ENCODE measurements around the gene P2RY4.
"Not testable (repeated sequence)": the region's sequence is repeated elsewhere in the genome, so short reads cannot be mapped to it uniquely, and the experiment has no call there.

P2RY4 gene

GRCh38 chrX:70253377-70254062, 6.5 kb downstream of the P2RY4 start:
- no peak for DNase-seq

GRCh38 chrX:70252491-70252890, 7.5 kb downstream of the P2RY4 start:
- H3K27ac Mint-ChIP-seq: no peak overlapping the region
- TF ChIP-seq, protein P1, sequence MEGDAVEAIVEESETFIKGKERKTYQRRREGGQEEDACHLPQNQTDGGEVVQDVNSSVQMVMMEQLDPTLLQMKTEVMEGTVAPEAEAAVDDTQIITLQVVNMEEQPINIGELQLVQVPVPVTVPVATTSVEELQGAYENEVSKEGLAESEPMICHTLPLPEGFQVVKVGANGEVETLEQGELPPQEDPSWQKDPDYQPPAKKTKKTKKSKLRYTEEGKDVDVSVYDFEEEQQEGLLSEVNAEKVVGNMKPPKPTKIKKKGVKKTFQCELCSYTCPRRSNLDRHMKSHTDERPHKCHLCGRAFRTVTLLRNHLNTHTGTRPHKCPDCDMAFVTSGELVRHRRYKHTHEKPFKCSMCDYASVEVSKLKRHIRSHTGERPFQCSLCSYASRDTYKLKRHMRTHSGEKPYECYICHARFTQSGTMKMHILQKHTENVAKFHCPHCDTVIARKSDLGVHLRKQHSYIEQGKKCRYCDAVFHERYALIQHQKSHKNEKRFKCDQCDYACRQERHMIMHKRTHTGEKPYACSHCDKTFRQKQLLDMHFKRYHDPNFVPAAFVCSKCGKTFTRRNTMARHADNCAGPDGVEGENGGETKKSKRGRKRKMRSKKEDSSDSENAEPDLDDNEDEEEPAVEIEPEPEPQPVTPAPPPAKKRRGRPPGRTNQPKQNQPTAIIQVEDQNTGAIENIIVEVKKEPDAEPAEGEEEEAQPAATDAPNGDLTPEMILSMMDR (IDR thresholded peaks at IDR 0.05): no peak
- H3K9me3 Mint-ChIP-seq: peaks cover 55% of the 10 kb centered on the region
- H3K36me3 Mint-ChIP-seq (ENCODE audit: low read depth): peaks cover 7% of the 10 kb centered on the region
- no peak for DNase-seq
- H3K4me1 Mint-ChIP-seq: peaks cover 12% of the 10 kb centered on the region
- H3K4me3 Mint-ChIP-seq: no peak overlapping the region
- H3K27me3 Mint-ChIP-seq (ENCODE audit: low read depth, poor library complexity): peaks cover 10% of the 10 kb centered on the region

More at GRCh38 chrX:70253377-70254062, 6.5 kb downstream of the P2RY4 start:
- H3K27me3 Mint-ChIP-seq (ENCODE audit: low read depth, poor library complexity): peaks cover 10% of the 10 kb centered on the region
- H3K4me3 Mint-ChIP-seq: no peak overlapping the region
- H3K9me3 Mint-ChIP-seq: peaks cover 56% of the 10 kb centered on the region
- H3K36me3 Mint-ChIP-seq (ENCODE audit: low read depth): peaks cover 7% of the 10 kb centered on the region
- H3K4me1 Mint-ChIP-seq: peaks cover 13% of the 10 kb centered on the region
- TF ChIP-seq, protein P1 (IDR thresholded peaks at IDR 0.05): no peak
- no peak overlapping the region for H3K27ac Mint-ChIP-seq

- H3K4me1 Mint-ChIP-seq: no peaks in the 10 kb centered on the region
- H3K4me3 Mint-ChIP-seq: no peak overlapping the region
- H3K27me3 Mint-ChIP-seq (ENCODE audit: low read depth, poor library complexity): peaks cover 4% of the 10 kb centered on the region
- H3K36me3 Mint-ChIP-seq (ENCODE audit: low read depth): no peaks in the 10 kb centered on the region
- TF ChIP-seq, protein P1 (IDR thresholded peaks at IDR 0.05): no peak
- no peak overlapping the region for H3K27ac Mint-ChIP-seq
- H3K9me3 Mint-ChIP-seq: peaks cover 36% of the 10 kb centered on the region
- no peak for DNase-seq
Measured at GRCh38 chrX:70247252-70247651, 12.8 kb downstream of the P2RY4 start.

DNA sequence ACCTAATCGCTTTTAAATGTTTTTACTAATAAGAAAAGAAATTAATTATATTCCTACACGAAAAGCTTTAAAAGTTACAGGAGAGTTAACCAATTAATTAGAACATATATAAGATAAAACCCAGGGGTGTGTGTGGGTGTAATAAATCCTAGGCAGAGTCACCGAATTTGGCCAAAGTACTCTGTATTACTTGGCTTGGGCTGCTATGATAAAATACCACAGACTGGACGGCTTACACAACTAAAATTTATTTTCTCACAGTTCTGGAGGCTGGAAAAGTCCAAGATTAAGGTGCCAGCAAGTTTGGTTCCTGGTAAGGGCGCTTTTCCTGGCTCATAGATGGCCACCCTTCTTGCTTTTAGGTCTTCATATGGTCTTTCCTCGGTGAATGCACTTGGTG, 15.1 kb downstream of the P2RY4 start:
- TF ChIP-seq, protein P1 (IDR thresholded peaks at IDR 0.05): no peak
- Mint-ChIP-seq H3K4me3 (no peak overlapping the region), H3K27me3 (ENCODE audit: low read depth, poor library complexity) (no peaks in the 10 kb centered on the region), H3K9me3 (peaks cover 25% of the 10 kb centered on the region), H3K27ac (no peak overlapping the region), H3K36me3 (ENCODE audit: low read depth) (no peaks in the 10 kb centered on the region), H3K4me1 (no peaks in the 10 kb centered on the region)
- no peak for DNase-seq

- not testable (repeated sequence) for H3K27me3 Mint-ChIP-seq (ENCODE audit: low read depth, poor library complexity); H3K36me3 Mint-ChIP-seq (ENCODE audit: low read depth); H3K27ac Mint-ChIP-seq; H3K4me1 Mint-ChIP-seq; H3K4me3 Mint-ChIP-seq; DNase-seq
- H3K9me3 Mint-ChIP-seq: peaks cover 33% of the 10 kb centered on the region
Measured at GRCh38 chrX:70243601-70244000, 16.4 kb downstream of the P2RY4 start.

DNA sequence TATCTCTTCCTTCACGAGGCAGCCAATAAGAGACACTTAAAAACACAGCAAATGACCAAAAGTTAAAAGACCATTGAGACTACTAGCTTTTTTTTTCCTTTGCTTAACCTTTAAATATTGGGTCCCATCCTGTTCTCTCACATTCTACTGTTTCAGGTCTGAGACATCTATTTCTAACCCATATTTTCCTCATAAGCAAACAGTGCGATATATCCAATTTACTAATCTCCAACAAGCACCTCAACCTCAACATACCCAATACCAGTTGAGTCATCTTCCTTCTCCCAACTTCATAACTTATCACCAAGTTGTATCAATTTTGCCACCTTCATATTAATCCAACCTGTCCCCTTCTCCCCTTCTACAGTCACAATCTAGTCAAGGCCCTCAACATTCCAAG, 18.5 kb downstream of the P2RY4 start:
- no peaks in the 10 kb centered on the region for H3K4me1 Mint-ChIP-seq
- H3K36me3 Mint-ChIP-seq (ENCODE audit: low read depth): no peaks in the 10 kb centered on the region
- no peak for DNase-seq
- H3K4me3 Mint-ChIP-seq: no peak overlapping the region
- no peaks in the 10 kb centered on the region for H3K27me3 Mint-ChIP-seq (ENCODE audit: low read depth, poor library complexity)
- no peak overlapping the region for H3K27ac Mint-ChIP-seq
- H3K9me3 Mint-ChIP-seq: peaks cover 34% of the 10 kb centered on the region
- TF ChIP-seq, protein P1 (IDR thresholded peaks at IDR 0.05): no peak
